ENCODE measurements around the gene MRGPRG. TPM values are rescaled to one million over a fixed set of nuclear protein-coding genes. Genes with fewer than 3 reads are reported as not detected.
A peak's percentile ranks its signal among the peaks of the same experiment; 100 is the strongest.

MRGPRG gene
- total and polyA plus RNA-seq, 9 donors = not detected

DNA sequence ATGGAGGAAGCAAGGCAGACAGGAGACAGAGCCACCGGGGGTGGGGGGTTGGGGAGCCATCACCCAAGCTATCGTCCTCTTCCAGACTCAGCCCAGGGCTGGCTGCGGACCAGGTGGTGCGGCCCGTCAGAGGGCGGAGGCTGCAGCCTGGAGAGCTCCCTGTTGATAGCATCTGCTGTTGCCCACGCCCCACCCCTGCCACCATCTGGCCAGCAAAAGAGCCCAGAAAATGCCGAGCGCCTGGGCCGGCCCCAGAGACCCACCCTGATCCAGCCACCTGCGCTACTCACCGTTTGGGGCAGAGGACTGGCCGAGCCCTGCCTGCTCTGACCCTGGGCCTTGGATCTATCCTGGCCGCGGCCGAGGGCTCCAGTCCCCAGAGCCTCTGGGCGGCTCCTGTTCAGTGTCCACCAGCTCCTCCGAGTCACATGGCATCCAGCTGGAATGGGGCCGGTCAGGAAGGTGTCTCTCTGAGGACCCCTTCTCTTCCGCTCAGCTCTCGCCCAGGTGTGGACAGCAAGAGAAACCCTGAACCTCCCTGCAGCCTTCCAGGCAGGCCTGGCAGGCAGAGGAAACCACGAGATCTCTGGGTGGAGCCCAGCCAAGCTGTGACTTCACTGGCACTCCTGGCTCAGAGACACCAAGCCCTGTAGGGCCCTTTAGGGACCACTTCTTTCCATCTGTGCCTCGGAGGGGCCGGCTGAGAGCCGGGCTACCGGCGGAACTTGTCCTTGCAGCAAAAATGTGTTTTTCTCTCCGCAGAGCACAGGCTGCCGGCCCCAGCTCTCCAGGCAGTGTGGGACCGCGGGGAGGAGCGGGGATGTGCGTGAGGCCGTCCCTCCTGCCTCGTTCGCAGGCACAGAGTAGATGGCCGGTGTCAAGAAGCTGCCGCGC, 13.5 kb upstream of the MRGPRG start, which contains the start of gene MRGPRE:
Gene MRGPRE (minus strand): TSS at position 567 of the 894 bp plus-strand sequence. CDS start 3,618 bp downstream, outside the sequence.
- 40 to 62% (median 56%) methylated on average over 38 to 39 of the region's 39 CpGs for WGBS, 3 donors
- H3K36me3 ChIP-seq = no peaks in the 10 kb centered on the region
- intact Hi-C loops (cut with DNase I) = no loop called here
- TF ChIP-seq POLR2A (IDR thresholded peaks at IDR 0.05) (no peak), EP300 (IDR thresholded peaks at IDR 0.05) (no peak)
- TF ChIP-seq, protein P1, sequence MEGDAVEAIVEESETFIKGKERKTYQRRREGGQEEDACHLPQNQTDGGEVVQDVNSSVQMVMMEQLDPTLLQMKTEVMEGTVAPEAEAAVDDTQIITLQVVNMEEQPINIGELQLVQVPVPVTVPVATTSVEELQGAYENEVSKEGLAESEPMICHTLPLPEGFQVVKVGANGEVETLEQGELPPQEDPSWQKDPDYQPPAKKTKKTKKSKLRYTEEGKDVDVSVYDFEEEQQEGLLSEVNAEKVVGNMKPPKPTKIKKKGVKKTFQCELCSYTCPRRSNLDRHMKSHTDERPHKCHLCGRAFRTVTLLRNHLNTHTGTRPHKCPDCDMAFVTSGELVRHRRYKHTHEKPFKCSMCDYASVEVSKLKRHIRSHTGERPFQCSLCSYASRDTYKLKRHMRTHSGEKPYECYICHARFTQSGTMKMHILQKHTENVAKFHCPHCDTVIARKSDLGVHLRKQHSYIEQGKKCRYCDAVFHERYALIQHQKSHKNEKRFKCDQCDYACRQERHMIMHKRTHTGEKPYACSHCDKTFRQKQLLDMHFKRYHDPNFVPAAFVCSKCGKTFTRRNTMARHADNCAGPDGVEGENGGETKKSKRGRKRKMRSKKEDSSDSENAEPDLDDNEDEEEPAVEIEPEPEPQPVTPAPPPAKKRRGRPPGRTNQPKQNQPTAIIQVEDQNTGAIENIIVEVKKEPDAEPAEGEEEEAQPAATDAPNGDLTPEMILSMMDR (IDR thresholded peaks at IDR 0.05) = no peak
- no peaks in the 10 kb centered on the region for H3K4me1 ChIP-seq (ENCODE audit: insufficient read depth)
- H3K9me3 ChIP-seq = no peaks in the 10 kb centered on the region
- no peak within 1 kb of the TSS for H3K4me3 ChIP-seq
- H3K27ac ChIP-seq = no peak within 1 kb of the TSS
- DNase-seq = peak in 3 of 5 donors; percentile 7 to 49 (median 24)
- no peaks in the 10 kb centered on the region for H3K27me3 ChIP-seq

DNA sequence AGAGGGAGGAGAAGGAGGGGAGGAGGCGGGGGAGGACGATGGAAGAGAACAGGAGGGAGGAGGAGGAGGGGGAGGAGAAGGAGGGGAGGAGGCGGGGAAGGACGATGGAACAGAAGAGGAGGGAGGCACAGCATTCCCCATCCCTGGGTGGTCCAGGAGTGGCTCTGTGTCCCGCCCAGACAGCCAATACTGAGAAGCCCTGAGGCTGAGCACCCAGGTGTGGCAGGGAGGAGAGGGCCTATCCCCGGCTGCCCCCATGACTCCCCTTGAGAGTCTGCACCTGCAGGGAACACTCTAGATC, 12.9 kb upstream of the MRGPRG start:
- Histone ChIP-seq H3K9me3 (no peaks in the 10 kb centered on the region), H3K36me3 (no peaks in the 10 kb centered on the region), H3K4me1 (ENCODE audit: insufficient read depth) (no peaks in the 10 kb centered on the region), H3K4me3 (no peak overlapping the region), H3K27me3 (no peaks in the 10 kb centered on the region), H3K27ac (no peak overlapping the region)
- no peak for DNase-seq
- TF ChIP-seq POLR2A (IDR thresholded peaks at IDR 0.05) = no peak
- TF ChIP-seq, protein P1 (IDR thresholded peaks at IDR 0.05) = no peak
- TF ChIP-seq EP300 (IDR thresholded peaks at IDR 0.05) = no peak
- intact Hi-C loops (cut with DNase I) = no loop called here
- 39 to 52% (median 40%) methylated on average over 6 of the region's 6 CpGs for WGBS, 3 donors

DNA sequence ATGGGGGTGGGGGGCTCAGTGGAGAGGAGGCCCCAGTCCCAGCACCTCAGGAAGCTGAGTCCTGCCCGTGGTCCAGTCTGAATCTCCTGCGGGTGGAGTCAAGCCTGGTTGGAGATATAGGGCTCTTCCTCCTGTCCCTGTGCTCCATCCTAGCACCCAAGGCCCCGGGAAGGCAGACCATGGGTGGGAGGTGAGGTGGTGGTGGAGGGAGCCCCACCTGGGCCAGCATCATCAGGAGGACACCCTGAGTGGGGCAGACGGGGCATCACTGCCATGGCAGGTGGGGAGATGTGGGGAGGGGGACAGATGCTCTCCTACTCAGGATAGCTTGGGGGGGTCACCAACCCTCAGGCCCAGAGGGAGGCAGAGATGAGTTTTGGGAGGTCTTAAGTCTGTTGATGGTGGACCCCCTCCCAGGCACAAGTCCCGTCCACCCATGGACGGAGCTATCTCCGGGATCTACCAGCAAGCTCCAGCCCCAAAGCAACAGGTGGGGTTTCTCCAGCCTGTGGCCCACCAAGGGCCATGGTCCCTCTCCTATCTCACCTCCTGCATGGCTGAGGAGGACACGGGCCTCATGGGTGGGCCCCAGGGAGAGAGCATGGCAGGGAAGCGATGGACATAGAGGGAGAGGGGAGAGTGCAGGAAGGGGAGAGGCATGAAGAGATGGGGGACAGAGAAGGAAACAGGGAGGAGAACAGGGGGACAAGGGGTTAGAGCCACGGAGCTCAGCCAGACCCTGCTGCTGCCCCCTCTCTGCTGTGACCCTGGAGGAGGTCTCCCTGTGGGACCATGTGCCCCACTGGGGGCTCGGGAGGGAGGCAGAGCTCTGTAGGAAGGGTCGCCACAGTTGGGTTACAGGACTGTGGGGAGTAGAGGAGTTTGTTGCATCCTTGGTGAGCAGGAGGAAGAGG, 12.3 kb upstream of the MRGPRG start:
- no peaks in the 10 kb centered on the region for H3K9me3 ChIP-seq
- no peaks in the 10 kb centered on the region for H3K27me3 ChIP-seq
- no peaks in the 10 kb centered on the region for H3K36me3 ChIP-seq
- intact Hi-C loops (cut with DNase I) = no loop called here
- H3K4me1 ChIP-seq (ENCODE audit: insufficient read depth) = no peaks in the 10 kb centered on the region
- H3K4me3 ChIP-seq = no peak overlapping the region
- H3K27ac ChIP-seq = no peak overlapping the region
- WGBS, 3 donors = 62 to 75% (median 64%) methylated on average over 12 of the region's 12 CpGs
- TF ChIP-seq, protein P1 (IDR thresholded peaks at IDR 0.05) = no peak
- TF ChIP-seq POLR2A (IDR thresholded peaks at IDR 0.05) = no peak
- TF ChIP-seq EP300 (IDR thresholded peaks at IDR 0.05) = no peak
- no peak for DNase-seq
